ENCODE data around the gene DOCK4.

DNA sequence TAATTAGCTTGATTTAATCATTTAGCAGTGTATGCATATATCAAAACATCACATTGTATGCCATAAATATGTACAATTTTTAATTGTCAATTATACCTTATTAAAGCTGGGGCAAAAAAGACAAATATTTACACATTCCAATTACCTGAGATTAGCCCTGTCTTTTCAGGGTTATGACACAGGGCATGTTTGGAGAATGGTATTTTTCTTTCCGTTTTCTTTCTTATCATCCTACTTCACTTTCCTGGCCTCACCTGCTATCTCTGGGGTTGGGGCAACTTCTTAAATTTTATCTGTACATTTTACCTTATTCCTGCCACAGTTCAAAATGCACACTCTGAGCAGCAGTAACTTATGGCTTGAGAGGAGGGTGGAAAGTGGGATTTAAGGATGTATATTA is 285.9 kb downstream of the DOCK4 start:
- TF ChIP-seq EZH2phosphoT487 (IDR thresholded peaks at IDR 0.05; ENCODE audit: borderline replicate concordance): no peak
- TF ChIP-seq, protein P1, sequence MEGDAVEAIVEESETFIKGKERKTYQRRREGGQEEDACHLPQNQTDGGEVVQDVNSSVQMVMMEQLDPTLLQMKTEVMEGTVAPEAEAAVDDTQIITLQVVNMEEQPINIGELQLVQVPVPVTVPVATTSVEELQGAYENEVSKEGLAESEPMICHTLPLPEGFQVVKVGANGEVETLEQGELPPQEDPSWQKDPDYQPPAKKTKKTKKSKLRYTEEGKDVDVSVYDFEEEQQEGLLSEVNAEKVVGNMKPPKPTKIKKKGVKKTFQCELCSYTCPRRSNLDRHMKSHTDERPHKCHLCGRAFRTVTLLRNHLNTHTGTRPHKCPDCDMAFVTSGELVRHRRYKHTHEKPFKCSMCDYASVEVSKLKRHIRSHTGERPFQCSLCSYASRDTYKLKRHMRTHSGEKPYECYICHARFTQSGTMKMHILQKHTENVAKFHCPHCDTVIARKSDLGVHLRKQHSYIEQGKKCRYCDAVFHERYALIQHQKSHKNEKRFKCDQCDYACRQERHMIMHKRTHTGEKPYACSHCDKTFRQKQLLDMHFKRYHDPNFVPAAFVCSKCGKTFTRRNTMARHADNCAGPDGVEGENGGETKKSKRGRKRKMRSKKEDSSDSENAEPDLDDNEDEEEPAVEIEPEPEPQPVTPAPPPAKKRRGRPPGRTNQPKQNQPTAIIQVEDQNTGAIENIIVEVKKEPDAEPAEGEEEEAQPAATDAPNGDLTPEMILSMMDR (conservative IDR thresholded peaks at IDR 0.05; ENCODE audit: low read length): no peak
